GM23248 (cell line): ENCODE results near the gene CHN1. TPM values are rescaled to one million over a fixed set of nuclear protein-coding genes. Genes with fewer than 3 reads are reported as not detected.

Source experiments
- DNase-seq: peaks from one replicate; pipeline ENCODE4 v3.0.0-alpha.2; 2015
- H2AFZ ChIP-seq: fragments of 200-600 bp; sonication (generic); 2 replicates; pipeline ENCODE4 v1.6.1; 2016; ENCODE audit warnings: antibody characterized with exemption
- H3F3A ChIP-seq: fragments of 200-600 bp; sonication (generic); 2 replicates; pipeline ENCODE4 v1.6.1; 2016; ENCODE audit warnings: mild to moderate bottlenecking, antibody characterized with exemption, mixed run types; ENCODE audit not compliant: insufficient read depth
- H3K27ac ChIP-seq: fragments of 200-600 bp; sonication (generic); 2 replicates; pipeline ENCODE4 v1.5.1; 2016; ENCODE audit warnings: mild to moderate bottlenecking
- H3K27me3 ChIP-seq: fragments of 200-600 bp; sonication (generic); replicated peaks from 2 replicates; pipeline ENCODE4 v1.6.1; 2016; ENCODE audit warnings: mild to moderate bottlenecking; ENCODE audit not compliant: insufficient read depth
- H3K36me3 ChIP-seq: fragments of 200-600 bp; sonication (generic); 2 replicates; pipeline ENCODE4 v1.6.1; 2016; ENCODE audit warnings: low read depth, mild to moderate bottlenecking
- H3K4me1 ChIP-seq: fragments of 200-600 bp; sonication (generic); 2 replicates; pipeline ENCODE4 v1.6.1; 2016; ENCODE audit warnings: mild to moderate bottlenecking; ENCODE audit not compliant: insufficient read depth
- H3K4me2 ChIP-seq: fragments of 200-600 bp; sonication (generic); one replicate; pipeline ENCODE4 v1.6.1; 2016; ENCODE audit warnings: mild to moderate bottlenecking; ENCODE audit not compliant: unreplicated experiment
- H3K4me3 ChIP-seq: fragments of 200-600 bp; sonication (generic); 2 replicates; pipeline ENCODE4 v1.5.1; 2016; ENCODE audit warnings: mild to moderate bottlenecking
- H3K79me2 ChIP-seq: fragments of 200-600 bp; sonication (generic); 2 replicates; pipeline ENCODE4 v1.6.1; 2016; ENCODE audit warnings: mild to moderate bottlenecking; ENCODE audit not compliant: insufficient read depth
- H3K9ac ChIP-seq: fragments of 200-600 bp; sonication (generic); 2 replicates; pipeline ENCODE4 v1.6.1; 2016; ENCODE audit warnings: mild to moderate bottlenecking
- H3K9me2 ChIP-seq: fragments of 200-600 bp; sonication (generic); 2 replicates; pipeline ENCODE4 v1.6.1; 2016; ENCODE audit warnings: mixed run types, mild to moderate bottlenecking, moderate library complexity; ENCODE audit not compliant: insufficient read depth
- H3K9me3 ChIP-seq: fragments of 200-600 bp; sonication (generic); one replicate; pipeline ENCODE4 v1.6.1; 2017; ENCODE audit warnings: low read depth
- H4K20me1 ChIP-seq: fragments of 200-600 bp; sonication (generic); 2 replicates; pipeline ENCODE4 v1.6.0; 2016; ENCODE audit not compliant: insufficient read depth
- EZH2 ChIP-seq: fragments of 200-600 bp; sonication (generic); IDR thresholded peaks from 2 replicates; pipeline ENCODE4 v1.6.1; 2018; ENCODE audit warnings: antibody characterized with exemption, mild to moderate bottlenecking; ENCODE audit not compliant: insufficient read depth, poor library complexity, severe bottlenecking
- EZH2phosphoT487 ChIP-seq: fragments of 200-600 bp; sonication (generic); IDR thresholded peaks from 2 replicates; pipeline ENCODE4 v1.6.1; 2018; ENCODE audit warnings: antibody characterized with exemption, moderate library complexity, mild to moderate bottlenecking, low read depth; ENCODE audit not compliant: insufficient read depth
- WGBS, 2 experiments: methylation state at CpG; one replicate each; pipeline ENCODE4 v1.1.6; 2015 to 2017; ENCODE audit warnings: low lambda C conversion rate in 2 of 2, low coverage in 1 of 2; ENCODE audit errors: missing lambda C conversion rate in 2 of 2; 5-methylcytosine and 5-hydroxymethylcytosine counted together
- in situ Hi-C: fragments of 300-500 bp; cut with MboI; formaldehyde crosslinking; loops from 2 replicates; pipeline ENCODE4 v1.15.0; 2020
- polyA plus RNA-seq: library from polyadenylated mRNA; unstranded; fragments of >200 nt; fragmentation: Nextera tagmentation; extraction: Ambion mirVana; gene quantifications from 2 replicates; pipeline ENCODE4 v1.2.1, GENCODE V29; 2016
- total RNA-seq: library from RNA; depleted of rRNA; stranded (reverse); fragments of >200 nt; shearing (Covaris generic); gene quantifications from 2 replicates; pipeline ENCODE4 v1.2.3, GENCODE V29; 2014

Gene CHN1
- total and polyA plus RNA-seq, 2 experiments from 2014 or later = 115 to 130 TPM

DNA sequence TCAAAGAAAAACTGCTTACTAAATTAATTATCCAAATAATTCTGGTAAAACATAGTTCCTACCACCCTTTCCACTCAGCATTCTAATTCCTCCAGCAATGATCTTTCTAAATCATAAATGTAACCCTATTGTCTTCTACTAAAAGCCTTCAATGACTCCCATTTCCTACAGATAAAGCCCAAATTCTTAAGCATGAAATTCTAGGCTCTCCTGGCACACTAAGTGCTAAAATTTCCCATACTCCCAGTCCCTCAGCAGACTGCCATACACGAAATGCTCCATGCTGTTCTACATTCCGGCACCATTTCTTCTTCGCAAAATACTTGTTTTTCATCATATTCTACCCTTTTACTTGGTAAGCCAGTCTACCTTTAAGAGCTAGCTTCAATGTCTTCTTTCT lies 96.9 kb downstream of the CHN1 start:
- no peak overlapping the region for H3K9ac ChIP-seq
- H3K27me3 ChIP-seq = no peaks in the 10 kb centered on the region
- no peak overlapping the region for H2AFZ ChIP-seq
- no peaks in the 10 kb centered on the region for H3K4me1 ChIP-seq
- in situ Hi-C loops = no loop called here
- no peaks in the 10 kb centered on the region for H3K79me2 ChIP-seq
- TF ChIP-seq EZH2 (no peak), EZH2phosphoT487 (no peak)
- no peak overlapping the region for H3K4me2 ChIP-seq
- H4K20me1 ChIP-seq = no peaks in the 10 kb centered on the region
- no peaks in the 10 kb centered on the region for H3K9me3 ChIP-seq
- no peak for DNase-seq
- H3K36me3 ChIP-seq = no peaks in the 10 kb centered on the region
- WGBS, 2 experiments = 91% methylated on average over 3 of the region's 3 CpGs
- no peak overlapping the region for H3K27ac ChIP-seq
- no peaks in the 10 kb centered on the region for H3K9me2 ChIP-seq
- H3K4me3 ChIP-seq = no peak overlapping the region
- H3F3A ChIP-seq = no peaks in the 10 kb centered on the region

DNA sequence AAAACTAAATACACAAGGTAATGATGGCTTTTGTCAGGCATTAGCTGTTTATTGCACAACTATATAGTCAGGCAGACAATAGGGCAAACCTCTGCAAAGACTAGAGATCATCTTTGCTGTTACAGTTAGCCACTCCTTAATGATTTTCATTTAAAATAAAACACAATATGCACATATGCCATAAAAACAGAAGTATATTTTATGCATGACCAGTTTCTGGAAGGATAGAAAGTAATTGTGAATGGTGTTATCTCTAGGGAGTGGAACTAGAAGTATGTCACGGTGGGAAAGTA lies 102.0 kb downstream of the CHN1 start:
- no peak for TF ChIP-seq EZH2phosphoT487
- TF ChIP-seq EZH2 = no peak
- Histone ChIP-seq H3K9ac (no peak overlapping the region), H4K20me1 (no peaks in the 10 kb centered on the region)

DNA sequence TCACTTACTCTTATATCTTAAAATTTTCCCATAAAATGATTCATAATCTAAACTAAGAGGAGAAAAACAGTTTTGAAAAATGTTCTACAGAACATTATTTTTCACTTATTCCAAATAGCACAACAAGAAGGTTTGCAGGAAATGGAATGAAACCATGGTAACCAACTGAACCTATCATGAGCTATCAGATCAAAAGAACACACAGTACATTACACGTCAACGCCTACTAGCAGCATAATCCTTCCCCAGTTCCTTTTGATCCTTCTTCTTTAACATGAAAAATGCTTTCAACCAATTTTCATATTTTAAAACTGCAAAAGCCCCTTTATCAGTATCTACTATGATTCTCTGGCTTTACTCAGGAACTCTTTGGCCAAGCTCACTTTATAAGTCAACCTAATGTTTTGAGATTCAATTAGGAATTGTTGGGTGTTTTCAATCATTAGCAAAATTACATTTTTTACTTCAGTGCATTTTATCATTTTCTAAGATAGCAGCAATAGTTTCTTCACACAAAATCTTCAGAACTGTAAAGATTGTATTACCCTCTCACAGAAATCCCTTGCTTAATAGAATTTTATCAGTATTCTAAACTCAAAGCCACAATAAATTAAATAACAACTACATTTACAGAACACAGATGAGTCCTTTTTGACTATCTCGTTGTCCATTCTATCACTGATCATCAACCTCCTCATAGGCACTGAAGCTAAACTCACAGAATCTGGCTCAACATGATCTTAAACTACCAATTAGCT lies 102.5 kb downstream of the CHN1 start:
- Histone ChIP-seq H3K79me2 (no peaks in the 10 kb centered on the region), H3K9me3 (no peaks in the 10 kb centered on the region), H3K4me2 (no peak overlapping the region), H4K20me1 (no peaks in the 10 kb centered on the region), H3K27me3 (no peaks in the 10 kb centered on the region), H3K36me3 (no peaks in the 10 kb centered on the region), H3K27ac (no peak overlapping the region), H3F3A (0 out of 2 replicates have a peak, but pooled peaks cover 5% of the 10 kb centered on the region), H3K4me3 (no peak overlapping the region), H3K9ac (no peak overlapping the region), H3K9me2 (no peaks in the 10 kb centered on the region), H3K4me1 (peaks cover 3% of the 10 kb centered on the region; the same call in 1 of the 2 replicates), H2AFZ (no peak overlapping the region)
- in situ Hi-C loops = no loop called here
- no peak for DNase-seq
- 51 to 54% methylated on average over 3 of the region's 3 CpGs for WGBS, 2 experiments
- TF ChIP-seq EZH2 (no peak), EZH2phosphoT487 (no peak)

More for the DNA sequence above, 102.0 kb downstream of the CHN1 start:
- no peak overlapping the region for H3K4me3 ChIP-seq
- in situ Hi-C loops = no loop called here
- H3K36me3 ChIP-seq = no peaks in the 10 kb centered on the region
- H3K79me2 ChIP-seq = no peaks in the 10 kb centered on the region
- H3K9me2 ChIP-seq = no peaks in the 10 kb centered on the region
- no peak overlapping the region for H2AFZ ChIP-seq
- DNase-seq = no peak
- H3K9me3 ChIP-seq = no peaks in the 10 kb centered on the region
- WGBS, 2 experiments = 94 to 98% methylated on average over 1 of the region's 1 CpG
- no peaks in the 10 kb centered on the region for H3K27me3 ChIP-seq
- H3K4me1 ChIP-seq = peaks cover 3% of the 10 kb centered on the region; the same call in 1 of the 2 replicates
- H3K4me2 ChIP-seq = no peak overlapping the region
- no peak overlapping the region for H3K27ac ChIP-seq
- 0 out of 2 replicates have a peak, but pooled peaks cover 5% of the 10 kb centered on the region for H3F3A ChIP-seq

DNA sequence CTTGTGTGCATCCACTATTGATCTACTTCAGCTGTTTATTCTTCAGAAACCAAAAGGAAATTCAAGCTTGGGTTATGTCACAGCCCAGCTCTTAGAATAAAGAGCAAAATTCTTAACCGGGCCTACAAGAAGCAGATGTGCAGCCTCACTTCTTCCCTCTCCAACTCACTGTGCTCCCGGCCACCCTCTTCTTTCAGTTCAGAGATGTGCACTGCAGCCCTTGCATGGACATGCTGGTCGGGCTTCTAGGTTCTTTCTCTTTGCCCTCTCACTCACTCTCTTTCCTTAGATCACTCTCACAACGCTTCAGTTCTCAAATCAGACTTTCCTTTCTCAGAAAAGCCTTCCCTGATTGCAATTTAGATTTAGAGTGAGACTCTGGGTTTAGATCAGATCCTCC lies 104.1 kb downstream of the CHN1 start:
- H3K4me3 ChIP-seq = peak overlapping the region; percentile 66
- H3K9me3 ChIP-seq = no peaks in the 10 kb centered on the region
- peak overlapping the region; percentile 25; the same call in 1 of the 2 replicates for H3K27ac ChIP-seq
- in situ Hi-C loops = no loop called here
- no peaks in the 10 kb centered on the region for H3K79me2 ChIP-seq
- peak overlapping the region; percentile 70 for H3K9ac ChIP-seq
- no peaks in the 10 kb centered on the region for H3K36me3 ChIP-seq
- H2AFZ ChIP-seq = peak overlapping the region; percentile 89
- DNase-seq = peak; percentile 59
- no peaks in the 10 kb centered on the region for H3K9me2 ChIP-seq
- TF ChIP-seq EZH2phosphoT487 = no peak
- no peak for TF ChIP-seq EZH2
- no peaks in the 10 kb centered on the region for H4K20me1 ChIP-seq
- 0 out of 2 replicates have a peak, but pooled peaks cover 5% of the 10 kb centered on the region for H3F3A ChIP-seq
- no peaks in the 10 kb centered on the region for H3K27me3 ChIP-seq
- peaks cover 3% of the 10 kb centered on the region; the same call in 1 of the 2 replicates for H3K4me1 ChIP-seq
- H3K4me2 ChIP-seq = peak overlapping the region; percentile 84
- WGBS, 2 experiments = 9 to 10% methylated on average over 4 of the region's 4 CpGs
